Measurements from ENCODE around the gene TRPT1.

TRPT1 gene

GRCh38 chr11:64225608-64226506, at the start of gene TRPT1, which contains the start of gene NUDT22:
TSS of gene TRPT1 (minus strand) at chr11:64226186. CDS start at chr11:64225860, 326 bp downstream.
TSS of gene NUDT22 (plus strand) at chr11:64226274. CDS start at chr11:64226653, 379 bp downstream.
- in situ Hi-C loops (cut with HindIII; ENCODE audit: low sequenced_read_pairs), result no loop called here

- in situ Hi-C loops (cut with HindIII; ENCODE audit: low sequenced_read_pairs), result no loop called here
Measured at GRCh38 chr11:64275031-64275800, 49.2 kb upstream of the TRPT1 start.

- in situ Hi-C loops (cut with HindIII; ENCODE audit: low sequenced_read_pairs), result no loop called here
Measured at GRCh38 chr11:64269540-64270220, 43.7 kb upstream of the TRPT1 start.

- in situ Hi-C loops (cut with HindIII; ENCODE audit: low sequenced_read_pairs), result no loop called here
Measured at GRCh38 chr11:64268893-64269539, 43.0 kb upstream of the TRPT1 start.

- in situ Hi-C loops (cut with HindIII; ENCODE audit: low sequenced_read_pairs), result no loop called here
Measured at GRCh38 chr11:64268025-64268892, 42.3 kb upstream of the TRPT1 start.

GRCh38 chr11:64267207-64267945, 41.4 kb upstream of the TRPT1 start:
- in situ Hi-C loops (cut with HindIII; ENCODE audit: low sequenced_read_pairs), result no loop called here

- in situ Hi-C loops (cut with HindIII; ENCODE audit: low sequenced_read_pairs), result no loop called here
Measured at GRCh38 chr11:64266339-64266738, 40.4 kb upstream of the TRPT1 start.

GRCh38 chr11:64265176-64266160, 39.5 kb upstream of the TRPT1 start:
- in situ Hi-C loops (cut with HindIII; ENCODE audit: low sequenced_read_pairs), result no loop called here

- in situ Hi-C loops (cut with HindIII; ENCODE audit: low sequenced_read_pairs), result no loop called here
Measured at GRCh38 chr11:64264371-64264852, 38.4 kb upstream of the TRPT1 start.

- in situ Hi-C loops (cut with HindIII; ENCODE audit: low sequenced_read_pairs), result no loop called here
Measured at GRCh38 chr11:64263947-64264317, 37.9 kb upstream of the TRPT1 start.

- in situ Hi-C loops (cut with HindIII; ENCODE audit: low sequenced_read_pairs), result no loop called here
Measured at GRCh38 chr11:64263021-64263946, 37.3 kb upstream of the TRPT1 start.

GRCh38 chr11:64262271-64263002, 36.5 kb upstream of the TRPT1 start:
- in situ Hi-C loops (cut with HindIII; ENCODE audit: low sequenced_read_pairs), result no loop called here

GRCh38 chr11:64261556-64262080, 35.6 kb upstream of the TRPT1 start:
- in situ Hi-C loops (cut with HindIII; ENCODE audit: low sequenced_read_pairs), result no loop called here

GRCh38 chr11:64260147-64260708, 34.2 kb upstream of the TRPT1 start:
- in situ Hi-C loops (cut with HindIII; ENCODE audit: low sequenced_read_pairs), result no loop called here

GRCh38 chr11:64259533-64260067, 33.6 kb upstream of the TRPT1 start:
- in situ Hi-C loops (cut with HindIII; ENCODE audit: low sequenced_read_pairs), result no loop called here
